SK-N-SH treated with all-trans-retinoic acid at 6 μM for 48 hours (cell line): ENCODE results near the gene JMJD1C.

Experiments
- ESRRG ChIP-seq: fragments of 250-450 bp; sonication (Bioruptor Pico); IDR thresholded peaks from 2 replicates; pipeline ENCODE4 v1.6.1; 2021; ENCODE audit warnings: mild to moderate bottlenecking
- PATZ1 ChIP-seq: fragments of 250-450 bp; sonication (Bioruptor Pico); IDR thresholded peaks from 2 replicates; pipeline ENCODE4 v1.8.0; 2020; ENCODE audit warnings: mild to moderate bottlenecking, moderate library complexity, borderline replicate concordance
- TCF4 ChIP-seq: fragments of 250-450 bp; sonication (Bioruptor Pico); IDR thresholded peaks from 2 replicates; pipeline ENCODE4 v1.8.0; 2021; ENCODE audit warnings: mild to moderate bottlenecking, moderate library complexity, borderline replicate concordance
- ZNF565 ChIP-seq: fragments of 450-650 bp; formaldehyde crosslinking; conservative IDR thresholded peaks from 2 replicates; pipeline ENCODE4 v1.5.0; 2020; ENCODE audit warnings: low read depth, mild to moderate bottlenecking, moderate library complexity
- ZNF70 ChIP-seq: fragments of 450-650 bp; formaldehyde crosslinking; IDR thresholded peaks from 2 replicates; pipeline ENCODE4 v1.5.0; 2020; ENCODE audit warnings: mild to moderate bottlenecking, moderate library complexity
- ZNF8 ChIP-seq: fragments of 450-650 bp; formaldehyde crosslinking; IDR thresholded peaks from 2 replicates; pipeline ENCODE4 v1.5.0; 2020; ENCODE audit warnings: mild to moderate bottlenecking, moderate library complexity
- TF ChIP-seq, protein P1 (sequence below): fragments of 250-450 bp; sonication (Bioruptor Pico); IDR thresholded peaks from 2 replicates; pipeline ENCODE4 v1.5.1; 2020; ENCODE audit warnings: low read depth, mild to moderate bottlenecking, moderate library complexity

GRCh38 chr10:63260103-63260859 lies 205.5 kb downstream of the JMJD1C start:
- no peak for TF ChIP-seq TCF4
- no peak for TF ChIP-seq ZNF8 (CRISPR knock-in tag)
- TF ChIP-seq, protein P1, sequence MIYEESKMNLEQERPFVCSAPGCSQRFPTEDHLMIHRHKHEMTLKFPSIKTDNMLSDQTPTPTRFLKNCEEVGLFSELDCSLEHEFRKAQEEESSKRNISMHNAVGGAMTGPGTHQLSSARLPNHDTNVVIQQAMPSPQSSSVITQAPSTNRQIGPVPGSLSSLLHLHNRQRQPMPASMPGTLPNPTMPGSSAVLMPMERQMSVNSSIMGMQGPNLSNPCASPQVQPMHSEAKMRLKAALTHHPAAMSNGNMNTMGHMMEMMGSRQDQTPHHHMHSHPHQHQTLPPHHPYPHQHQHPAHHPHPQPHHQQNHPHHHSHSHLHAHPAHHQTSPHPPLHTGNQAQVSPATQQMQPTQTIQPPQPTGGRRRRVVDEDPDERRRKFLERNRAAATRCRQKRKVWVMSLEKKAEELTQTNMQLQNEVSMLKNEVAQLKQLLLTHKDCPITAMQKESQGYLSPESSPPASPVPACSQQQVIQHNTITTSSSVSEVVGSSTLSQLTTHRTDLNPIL (CRISPR knock-in tag): no peak
- no peak for TF ChIP-seq PATZ1 (CRISPR knock-in tag)
- TF ChIP-seq ZNF565 (CRISPR knock-in tag): no peak
- no peak for TF ChIP-seq ESRRG (CRISPR knock-in tag)
- TF ChIP-seq ZNF70 (CRISPR knock-in tag): no peak
